Mucosa of descending colon (tissue), 3 donors: Measurements from ENCODE around the gene CILP. TPM values are rescaled to one million over a fixed set of nuclear protein-coding genes. Genes with fewer than 3 reads are reported as not detected.

ENCODE experiments used
- ATAC-seq: fragments of 200-7000 bp; cut with Tn5 transposase; one replicate; pipeline ENCODE4 v1.9.1; 2020; ENCODE audit warnings: mild to moderate bottlenecking, moderate library complexity
- DNase-seq, 3 donors: peaks; one replicate each; pipeline ENCODE4 v3.0.0-alpha.2; 2020
- H3K36me3 ChIP-seq: fragments of 200-600 bp; one replicate; pipeline ENCODE4 v1.8.0; 2021; ENCODE audit warnings: low read depth, mild to moderate bottlenecking
- H3K4me1 ChIP-seq: fragments of 200-600 bp; one replicate; pipeline ENCODE4 v1.8.0; 2021; ENCODE audit warnings: low read depth, mild to moderate bottlenecking
- H3K4me3 ChIP-seq: fragments of 200-600 bp; one replicate; pipeline ENCODE4 v1.8.0; 2021; ENCODE audit warnings: mild to moderate bottlenecking
- H3K9me3 ChIP-seq: fragments of 200-600 bp; one replicate; pipeline ENCODE4 v1.8.0; 2021; ENCODE audit warnings: mild to moderate bottlenecking
- intact Hi-C, 2 donors: fragments of 100-400 bp; cut with DNase I in 1 of 2; cut with micrococcal nuclease in 1 of 2; formaldehyde crosslinking; loops; one replicate each; pipeline versions ENCODE4 v1.11.0 to v1.11.1; 2022; cut with DNase I, micrococcal nuclease
- total RNA-seq, 3 donors: library from RNA; stranded (reverse); fragmentation: NEBNext Ultra II Directional in 2 of 3; extraction: Animal tissue kit (Norgen Biotek cat#: 25700) in 2 of 3; gene quantifications; one replicate each; pipeline versions ENCODE4 v1.2.1 to v1.2.4, GENCODE V29; 2021 to 2023
- TF ChIP-seq, protein P1 (sequence below): fragments of 200-600 bp; IDR thresholded peaks from one replicate; pipeline ENCODE4 v1.8.0; 2022; ENCODE audit warnings: antibody characterized with exemption, mild to moderate bottlenecking
- donor health status: DM: no; HTN: no; CAD: no; lungs with moderate emphysema.
- donor health status: DM: no; HTN: no; CAD: no.
- donor health status: DM: no; HTN: yes; CAD: no.

The CILP gene
- total RNA-seq, 3 donors from 2014 or later: 2.7 to 14.7 (median 10.3) TPM

DNA sequence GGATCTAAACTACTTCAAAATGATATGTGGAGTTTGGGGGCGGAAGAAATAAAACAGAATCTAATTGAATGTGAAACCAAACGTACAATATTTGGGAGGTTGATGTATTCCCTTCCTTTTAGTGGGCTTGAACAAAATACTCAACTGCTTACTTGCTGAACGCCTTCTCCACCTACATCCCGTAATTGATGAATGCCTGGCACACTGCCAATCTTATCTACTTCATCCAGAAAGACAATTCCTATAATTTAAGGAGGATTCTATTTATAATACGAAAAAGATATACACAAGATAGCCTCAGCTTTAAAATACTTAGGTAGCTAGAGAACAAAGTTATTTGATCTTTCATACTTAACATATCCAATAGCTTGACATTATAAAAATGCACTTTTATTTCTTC lies 54.6 kb downstream of the CILP start:
- TF ChIP-seq, protein P1, sequence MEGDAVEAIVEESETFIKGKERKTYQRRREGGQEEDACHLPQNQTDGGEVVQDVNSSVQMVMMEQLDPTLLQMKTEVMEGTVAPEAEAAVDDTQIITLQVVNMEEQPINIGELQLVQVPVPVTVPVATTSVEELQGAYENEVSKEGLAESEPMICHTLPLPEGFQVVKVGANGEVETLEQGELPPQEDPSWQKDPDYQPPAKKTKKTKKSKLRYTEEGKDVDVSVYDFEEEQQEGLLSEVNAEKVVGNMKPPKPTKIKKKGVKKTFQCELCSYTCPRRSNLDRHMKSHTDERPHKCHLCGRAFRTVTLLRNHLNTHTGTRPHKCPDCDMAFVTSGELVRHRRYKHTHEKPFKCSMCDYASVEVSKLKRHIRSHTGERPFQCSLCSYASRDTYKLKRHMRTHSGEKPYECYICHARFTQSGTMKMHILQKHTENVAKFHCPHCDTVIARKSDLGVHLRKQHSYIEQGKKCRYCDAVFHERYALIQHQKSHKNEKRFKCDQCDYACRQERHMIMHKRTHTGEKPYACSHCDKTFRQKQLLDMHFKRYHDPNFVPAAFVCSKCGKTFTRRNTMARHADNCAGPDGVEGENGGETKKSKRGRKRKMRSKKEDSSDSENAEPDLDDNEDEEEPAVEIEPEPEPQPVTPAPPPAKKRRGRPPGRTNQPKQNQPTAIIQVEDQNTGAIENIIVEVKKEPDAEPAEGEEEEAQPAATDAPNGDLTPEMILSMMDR: no peak
- intact Hi-C loops: no loop called here
- H3K36me3 ChIP-seq: peaks cover 10% of the 10 kb centered on the region
- no peak for DNase-seq
- H3K4me1 ChIP-seq: no peaks in the 10 kb centered on the region
- ATAC-seq: no peak
- H3K9me3 ChIP-seq: no peaks in the 10 kb centered on the region
- H3K4me3 ChIP-seq: no peak overlapping the region

DNA sequence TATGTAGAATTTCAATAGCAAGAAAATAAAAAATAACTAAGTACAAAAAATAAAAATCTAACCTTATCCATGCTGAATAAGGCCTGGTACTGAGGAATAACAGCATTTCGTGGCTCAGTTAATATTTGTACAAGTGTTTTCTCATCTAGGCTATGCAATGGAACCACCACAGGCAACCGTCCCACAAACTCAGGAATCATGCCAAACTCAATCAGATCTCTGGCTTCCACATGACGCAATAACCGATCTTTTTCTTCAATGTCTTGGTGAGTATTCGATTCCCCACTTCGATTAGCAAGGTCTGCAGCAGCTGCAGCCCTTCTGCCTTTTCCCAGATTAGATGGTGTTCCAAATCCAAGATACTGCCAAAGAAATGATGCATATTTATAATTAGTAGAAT lies 56.6 kb downstream of the CILP start:
- H3K36me3 ChIP-seq: peaks cover 10% of the 10 kb centered on the region
- H3K4me3 ChIP-seq: no peak overlapping the region
- H3K9me3 ChIP-seq: no peaks in the 10 kb centered on the region
- ATAC-seq: no peak
- intact Hi-C loops: no loop called here
- TF ChIP-seq, protein P1: no peak
- DNase-seq: no peak
- no peaks in the 10 kb centered on the region for H3K4me1 ChIP-seq

DNA sequence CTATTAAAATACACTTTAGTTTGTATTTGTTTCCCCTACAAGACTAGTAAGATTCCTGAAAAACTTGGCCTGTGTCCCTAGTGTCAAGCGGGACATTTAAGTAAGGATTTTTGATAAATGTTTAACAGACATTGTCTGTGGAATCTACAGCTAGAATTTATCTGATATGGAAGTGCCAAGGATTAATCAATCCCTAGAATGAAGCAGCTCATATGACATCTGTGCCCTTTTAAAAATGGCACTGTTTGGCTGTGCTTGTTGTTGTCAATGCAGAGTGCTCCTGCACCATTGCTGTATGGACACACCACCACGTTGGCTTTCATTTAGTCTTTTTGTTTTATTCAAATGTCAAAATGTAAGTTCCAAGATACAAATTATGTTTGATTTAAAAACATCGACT lies 63.4 kb downstream of the CILP start:
- intact Hi-C loops: no loop called here
- Histone ChIP-seq H3K4me3 (no peak overlapping the region), H3K36me3 (no peaks in the 10 kb centered on the region), H3K9me3 (no peaks in the 10 kb centered on the region), H3K4me1 (no peaks in the 10 kb centered on the region)
- TF ChIP-seq, protein P1: no peak
- no peak for ATAC-seq
- no peak for DNase-seq

DNA sequence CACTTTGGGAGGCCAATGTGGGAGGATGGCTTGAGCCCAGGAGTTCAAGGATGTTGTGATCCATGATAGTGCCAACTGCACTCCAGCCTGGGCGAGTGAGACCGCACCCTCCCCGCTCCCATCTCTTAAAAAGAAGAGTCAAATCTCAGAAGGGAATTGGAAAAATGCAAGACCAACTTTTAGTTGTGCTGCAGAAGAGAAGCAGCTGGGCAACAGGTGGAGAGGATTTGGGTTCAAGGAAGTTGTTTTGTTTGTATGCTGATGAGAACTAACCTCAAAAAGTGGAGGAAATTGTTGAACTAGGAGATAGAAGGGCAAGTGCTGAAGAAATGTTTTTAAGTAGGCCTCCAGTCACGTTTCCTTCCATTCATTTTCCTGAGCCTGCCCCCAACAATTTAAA lies 64.8 kb downstream of the CILP start:
- TF ChIP-seq, protein P1: no peak
- DNase-seq: no peak
- Histone ChIP-seq H3K4me3 (no peak overlapping the region), H3K36me3 (no peaks in the 10 kb centered on the region), H3K4me1 (no peaks in the 10 kb centered on the region), H3K9me3 (no peaks in the 10 kb centered on the region)
- no peak for ATAC-seq
- intact Hi-C loops: no loop called here

Other genes starting within 250 kb of the CILP start
- 10 to 100 TPM; 60.9 to 90.6 (median 65.9) TPM for gene SPG21, start 221.6 kb downstream of the CILP start, total RNA-seq
- gene MTFMT, start 181.8 kb downstream of the CILP start, total RNA-seq: 10 to 100 TPM; 17.5 to 24.0 (median 19.2) TPM
- 100 to 1,000 TPM in 1 of 3 donors, 10 to 100 TPM in 2; 70.1 to 157 (median 76.2) TPM for gene SLC51B, start 166.1 kb downstream of the CILP start, total RNA-seq
- 10 to 100 TPM in 1 of 3 donors, 1 to 10 TPM in 2; 2.7 to 29.7 (median 8.4) TPM for gene RASL12, start 143.5 kb downstream of the CILP start, total RNA-seq
- under 1 TPM in 1 of 3 donors, not detected in 2; 0.09 TPM for gene KBTBD13, start 134.7 kb downstream of the CILP start, total RNA-seq
- gene UBAP1L, start 96.3 kb downstream of the CILP start, total RNA-seq: 1 to 10 TPM; 2.0 to 6.9 (median 3.9) TPM
- 10 to 100 TPM; 12.0 to 32.9 (median 13.4) TPM for gene PDCD7, start 77.7 kb downstream of the CILP start, total RNA-seq
- 10 to 100 TPM; 39.4 to 51.5 (median 50.8) TPM for gene CLPX, start 26.1 kb downstream of the CILP start, total RNA-seq
- 10 to 100 TPM in 2 of 3 donors, 1 to 10 TPM in 1; 9.6 to 12.4 (median 12.1) TPM for gene PARP16, start 75.4 kb upstream of the CILP start, total RNA-seq
- gene RNU5A-1, start 84.6 kb upstream of the CILP start, total RNA-seq: not detected
- gene RNU5B-1, start 93.2 kb upstream of the CILP start, total RNA-seq: 10 to 100 TPM in 2 of 3 donors, not detected in 1; 15.9 to 32.0 TPM
- under 1 TPM in 1 of 3 donors, not detected in 2; 0.51 TPM for gene IGDCC3, start 166.5 kb upstream of the CILP start, total RNA-seq
- gene IGDCC4, start 211.5 kb upstream of the CILP start, total RNA-seq: 1 to 10 TPM in 2 of 3 donors, under 1 TPM in 1; 0.90 to 1.7 (median 1.0) TPM